Activated CD8-positive, alpha-beta memory T cell treated with anti-CD3 and anti-CD28 coated beads, Interleukin-2, amount 50 U/mL, for 48 hours (primary cell): ENCODE data around the gene JARID2.
"Not testable (repeated sequence)": the region's sequence is repeated elsewhere in the genome, so short reads cannot be mapped to it uniquely, and the experiment has no call there.

ENCODE experiments used
- DNase-seq: peaks from one replicate; pipeline ENCODE4 v3.0.0-alpha.2; 2020

The JARID2 gene

GRCh38 chr6:15531973-15532372 is 286.1 kb downstream of the JARID2 start:
- DNase-seq, result no peak

GRCh38 chr6:15533379-15534026 is 287.6 kb downstream of the JARID2 start:
- no peak for DNase-seq

- no peak for DNase-seq
Observed at GRCh38 chr6:15534974-15535373, 289.1 kb downstream of the JARID2 start.

- no peak for DNase-seq
Observed at GRCh38 chr6:15535495-15536197, 289.8 kb downstream of the JARID2 start.

- no peak for DNase-seq
Observed at GRCh38 chr6:15536198-15536955, 290.5 kb downstream of the JARID2 start.

- DNase-seq, result no peak
Observed at GRCh38 chr6:15538106-15538505, 292.2 kb downstream of the JARID2 start.

GRCh38 chr6:15538766-15539495 is 293.1 kb downstream of the JARID2 start:
- no peak for DNase-seq

- no peak for DNase-seq
Observed at GRCh38 chr6:15539722-15540270, 293.9 kb downstream of the JARID2 start.

- not testable (repeated sequence) for DNase-seq
Observed at GRCh38 chr6:15543332-15543917, 297.6 kb downstream of the JARID2 start.

- no peak for DNase-seq
Observed at GRCh38 chr6:15544321-15544900, 298.5 kb downstream of the JARID2 start.

GRCh38 chr6:15546591-15546990 is 300.7 kb downstream of the JARID2 start:
- no peak for DNase-seq

GRCh38 chr6:15547400-15547799 is 301.5 kb downstream of the JARID2 start:
- DNase-seq, result no peak

- no peak for DNase-seq
Observed at GRCh38 chr6:15549371-15549770, 303.5 kb downstream of the JARID2 start.

GRCh38 chr6:15550546-15551123 is 304.8 kb downstream of the JARID2 start:
- DNase-seq, result no peak

- no peak for DNase-seq
Observed at GRCh38 chr6:15551262-15551661, 305.4 kb downstream of the JARID2 start.

GRCh38 chr6:15551798-15552197 is 305.9 kb downstream of the JARID2 start:
- no peak for DNase-seq

GRCh38 chr6:15553031-15553430 is 307.2 kb downstream of the JARID2 start:
- no peak for DNase-seq

- no peak for DNase-seq
Observed at GRCh38 chr6:15553736-15554294, 307.9 kb downstream of the JARID2 start.

- no peak for DNase-seq
Observed at GRCh38 chr6:15554728-15555100, 308.8 kb downstream of the JARID2 start.

GRCh38 chr6:15555101-15556038 is 309.5 kb downstream of the JARID2 start:
- DNase-seq, result no peak
